HUES48 (cell line): ENCODE results near the gene C2CD3.
"Not testable (repeated sequence)": the region's sequence is repeated elsewhere in the genome, so short reads cannot be mapped to it uniquely, and the experiment has no call there.

ENCODE experiments used
- H3K27ac ChIP-seq: one replicate; pipeline ENCODE4 v1.7.0; 2013; ENCODE audit warnings: low read depth, low read length, inconsistent platforms
- H3K27me3 ChIP-seq: 2 replicates; pipeline ENCODE4 v1.6.1; 2013; ENCODE audit warnings: mild to moderate bottlenecking, low read length; ENCODE audit not compliant: control insufficient read depth, insufficient read depth
- H3K36me3 ChIP-seq: 2 replicates; pipeline ENCODE4 v1.6.1; 2013; ENCODE audit warnings: low read length; ENCODE audit not compliant: control insufficient read depth, insufficient read depth
- H3K4me1 ChIP-seq: 2 replicates; pipeline ENCODE4 v1.6.1; 2013; ENCODE audit warnings: mild to moderate bottlenecking, low read length; ENCODE audit not compliant: control insufficient read depth, insufficient read depth
- H3K4me3 ChIP-seq: 2 replicates; pipeline ENCODE4 v1.5.1; 2013; ENCODE audit warnings: mild to moderate bottlenecking, low read depth, low read length
- H3K9ac ChIP-seq: 2 replicates; pipeline ENCODE4 v1.6.1; 2013; ENCODE audit warnings: mild to moderate bottlenecking, low read depth, low read length, moderate library complexity
- H3K9me3 ChIP-seq: 2 replicates; pipeline ENCODE4 v1.6.1; 2013; ENCODE audit warnings: low read length; ENCODE audit not compliant: control insufficient read depth, insufficient read depth

C2CD3 gene

DNA sequence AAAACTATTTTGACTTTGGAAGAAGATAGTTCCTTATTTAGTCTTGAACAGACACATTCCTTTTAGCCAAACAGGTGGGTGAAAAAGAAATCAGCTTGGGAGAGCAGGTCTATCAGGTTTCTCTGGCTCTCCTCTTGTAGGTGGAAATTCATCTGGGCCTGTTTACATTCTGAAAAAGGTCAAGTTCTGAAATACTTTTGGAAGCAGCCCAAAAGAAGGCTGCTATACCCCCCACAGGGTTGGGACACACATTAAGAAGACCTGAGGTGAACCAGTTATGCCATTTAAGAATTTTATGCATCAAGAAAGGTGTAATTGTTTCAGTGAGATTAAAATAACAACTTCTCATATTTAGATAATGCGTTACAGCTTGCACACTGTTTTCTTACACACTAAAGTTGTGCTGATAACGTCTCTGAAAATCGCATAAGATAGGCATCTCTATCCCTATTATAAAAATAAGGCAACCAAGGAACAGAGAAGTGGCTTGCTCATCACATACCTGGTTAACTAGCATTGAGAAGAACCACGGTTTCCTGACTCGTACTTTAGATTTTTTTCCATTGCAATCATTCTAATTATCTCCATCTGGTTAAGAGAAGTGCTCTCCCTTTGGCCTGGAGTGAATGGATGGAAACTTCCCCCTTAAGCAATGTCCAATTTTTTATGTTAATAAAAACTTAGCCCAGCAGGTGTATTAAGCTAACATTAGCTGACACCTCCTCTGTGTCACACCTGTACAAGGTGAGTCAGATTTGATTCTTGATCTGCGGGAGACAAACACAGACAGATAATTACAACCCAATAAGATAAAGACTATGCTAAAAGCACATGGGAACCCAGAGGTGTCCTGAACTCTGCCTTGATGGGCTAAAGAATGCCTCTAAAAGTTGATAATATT lies 101.4 kb downstream of the C2CD3 start:
- Histone ChIP-seq H3K4me3 (no peak overlapping the region), H3K9ac (no peak overlapping the region), H3K27me3 (no peaks in the 10 kb centered on the region), H3K9me3 (no peaks in the 10 kb centered on the region), H3K36me3 (peaks cover 39% of the 10 kb centered on the region), H3K4me1 (no peaks in the 10 kb centered on the region), H3K27ac (no peak overlapping the region)

DNA sequence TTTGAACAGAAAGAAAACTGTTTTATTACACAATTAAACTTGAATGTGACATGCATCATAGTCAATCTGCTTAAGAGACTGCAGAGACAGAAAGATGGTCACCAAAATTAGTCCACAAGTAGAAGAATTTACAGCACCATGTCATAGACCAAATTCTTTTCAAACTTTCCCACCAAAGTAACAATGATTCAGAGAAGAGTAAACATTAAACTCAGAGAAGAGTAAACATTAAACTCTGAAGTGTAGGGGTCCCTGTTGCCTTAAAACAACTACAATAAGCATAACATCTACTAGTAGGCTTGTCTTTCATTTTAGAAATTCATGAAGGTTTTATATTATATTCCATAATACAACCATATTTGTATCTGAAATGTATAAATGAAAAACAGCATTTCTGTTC lies 104.1 kb downstream of the C2CD3 start:
- not testable (repeated sequence) for H3K4me3 ChIP-seq, H3K9ac ChIP-seq
- H3K27ac ChIP-seq, result peak overlapping the region; percentile 20

DNA sequence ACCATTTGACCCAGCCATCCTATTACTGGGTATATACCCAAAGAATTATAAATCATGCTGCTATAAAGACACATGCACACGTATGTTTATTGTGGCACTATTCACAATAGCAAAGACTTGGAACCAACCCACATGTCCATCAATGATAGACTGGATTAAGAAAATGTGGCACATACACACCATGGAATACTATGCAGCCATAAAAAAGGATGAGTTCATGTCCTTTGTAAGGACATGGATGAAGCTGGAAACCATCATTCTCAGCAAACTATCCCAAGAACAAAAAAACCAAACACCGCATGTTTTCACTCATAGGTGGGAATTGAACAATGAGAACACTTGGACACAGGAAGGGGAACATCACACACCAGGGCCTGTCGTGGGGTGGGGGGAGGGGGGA lies 105.3 kb downstream of the C2CD3 start:
- not testable (repeated sequence) for H3K27ac ChIP-seq, H3K4me1 ChIP-seq, H3K9me3 ChIP-seq, H3K4me3 ChIP-seq, H3K9ac ChIP-seq, H3K27me3 ChIP-seq
- H3K36me3 ChIP-seq, result peaks cover 17% of the 10 kb centered on the region; the same call in 1 of the 2 replicates

More for the DNA sequence above, 104.1 kb downstream of the C2CD3 start:
- H3K9me3 ChIP-seq, H3K27me3 ChIP-seq, H3K4me1 ChIP-seq: not testable (repeated sequence)
- H3K36me3 ChIP-seq, result peaks cover 22% of the 10 kb centered on the region; the same call in 1 of the 2 replicates

DNA sequence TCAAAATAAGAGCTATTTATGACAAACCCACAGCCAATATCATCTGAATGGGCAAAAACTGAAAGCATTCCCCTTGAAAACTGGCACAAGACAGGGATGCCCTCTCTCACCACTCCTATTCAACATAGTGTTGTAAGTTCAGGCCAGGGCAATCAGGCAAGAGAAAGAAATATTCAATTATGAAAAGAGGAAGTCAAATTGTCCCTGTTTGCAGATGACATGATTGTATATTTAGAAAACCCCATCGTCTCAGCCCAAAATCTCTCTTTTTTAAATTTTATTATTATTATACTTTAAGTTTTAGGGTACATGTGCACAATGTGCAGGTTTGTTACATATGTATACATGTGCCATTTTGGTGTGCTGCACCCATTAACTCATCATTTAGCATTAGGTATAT lies 107.2 kb downstream of the C2CD3 start:
- H3K27ac ChIP-seq, H3K4me1 ChIP-seq, H3K9me3 ChIP-seq, H3K4me3 ChIP-seq, H3K36me3 ChIP-seq, H3K27me3 ChIP-seq, H3K9ac ChIP-seq: not testable (repeated sequence)

- H3K4me3 ChIP-seq, H3K27ac ChIP-seq, H3K9ac ChIP-seq, H3K9me3 ChIP-seq, H3K36me3 ChIP-seq, H3K27me3 ChIP-seq, H3K4me1 ChIP-seq: not testable (repeated sequence)
These were observed 109.2 kb downstream of the C2CD3 start for GRCh38 chr11:74061599-74061998.

DNA sequence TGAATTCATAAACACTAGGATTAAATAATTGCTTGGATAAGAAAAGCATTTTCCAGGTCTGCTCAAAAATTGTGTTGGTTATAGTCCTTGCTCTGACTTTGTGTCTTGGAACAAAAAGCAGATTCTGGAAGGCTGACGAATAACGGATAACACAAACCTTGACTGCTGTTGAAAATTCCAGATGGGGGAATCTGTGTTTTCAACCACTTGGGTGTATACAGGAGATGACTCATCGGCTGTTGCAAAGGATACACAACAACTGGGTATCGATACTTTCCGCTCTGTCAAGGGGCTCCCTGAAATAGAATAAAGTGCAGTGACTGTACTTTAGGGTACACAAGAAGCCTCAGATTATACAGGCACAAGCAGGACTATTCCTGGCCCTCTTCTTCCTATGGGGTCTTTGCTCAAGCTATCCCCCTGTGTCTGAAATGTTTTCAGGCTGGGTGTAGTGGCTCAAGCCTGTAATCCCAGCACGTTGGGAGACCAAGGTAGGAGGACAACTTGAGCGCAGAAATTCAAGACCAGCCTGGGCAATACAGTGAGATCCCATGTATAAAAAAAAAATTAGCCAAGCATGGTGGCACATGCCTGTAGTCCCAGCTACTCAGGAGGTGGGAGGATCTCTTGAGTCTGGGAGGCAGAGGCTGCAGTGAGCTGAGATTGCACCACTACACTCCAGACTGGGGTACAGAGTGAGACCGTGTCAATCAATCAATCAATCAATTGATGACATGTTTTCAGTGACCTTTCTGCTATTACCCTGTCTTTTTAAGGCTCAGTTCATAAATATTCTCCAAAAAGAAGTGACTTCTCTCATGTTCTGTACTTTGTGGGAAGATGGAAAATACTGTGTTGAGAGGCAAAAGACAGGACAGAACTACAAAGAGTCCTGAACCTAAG lies 113.3 kb downstream of the C2CD3 start:
- Histone ChIP-seq H3K9me3 (no peaks in the 10 kb centered on the region), H3K27ac (no peak overlapping the region), H3K9ac (no peak overlapping the region), H3K4me1 (no peaks in the 10 kb centered on the region), H3K4me3 (no peak overlapping the region), H3K36me3 (0 out of 2 replicates have a peak, but pooled peaks cover 8% of the 10 kb centered on the region), H3K27me3 (no peaks in the 10 kb centered on the region)

- Histone ChIP-seq H3K4me3 (no peak overlapping the region), H3K9ac (no peak overlapping the region), H3K27ac (no peak overlapping the region), H3K4me1 (no peaks in the 10 kb centered on the region), H3K9me3 (no peaks in the 10 kb centered on the region), H3K27me3 (no peaks in the 10 kb centered on the region), H3K36me3 (0 out of 2 replicates have a peak, but pooled peaks cover 8% of the 10 kb centered on the region)
These were observed 114.9 kb downstream of the C2CD3 start for GRCh38 chr11:74055938-74056337.

DNA sequence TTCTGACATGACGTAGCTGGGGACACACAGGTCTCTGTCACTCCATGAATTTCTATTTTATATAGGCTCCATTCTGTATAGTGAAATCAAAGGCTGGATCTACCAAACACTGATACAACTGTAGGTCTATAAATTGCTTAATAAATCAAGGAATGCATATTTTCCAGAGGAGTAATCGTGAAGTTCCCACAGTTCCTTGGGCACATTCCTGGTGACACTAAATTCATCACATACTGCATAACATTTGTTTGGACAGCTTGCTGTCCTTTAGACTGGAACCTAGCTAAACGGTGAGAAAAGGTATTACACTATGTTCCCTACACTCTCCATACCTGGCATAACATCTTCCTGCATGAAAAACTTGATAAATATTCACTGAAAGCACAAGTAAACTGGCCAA lies 120.3 kb downstream of the C2CD3 start:
- Histone ChIP-seq H3K27ac (no peak overlapping the region), H3K9ac (no peak overlapping the region), H3K27me3 (no peaks in the 10 kb centered on the region), H3K36me3 (peaks cover 22% of the 10 kb centered on the region; the same call in 1 of the 2 replicates), H3K4me3 (no peak overlapping the region), H3K4me1 (no peaks in the 10 kb centered on the region), H3K9me3 (no peaks in the 10 kb centered on the region)

DNA sequence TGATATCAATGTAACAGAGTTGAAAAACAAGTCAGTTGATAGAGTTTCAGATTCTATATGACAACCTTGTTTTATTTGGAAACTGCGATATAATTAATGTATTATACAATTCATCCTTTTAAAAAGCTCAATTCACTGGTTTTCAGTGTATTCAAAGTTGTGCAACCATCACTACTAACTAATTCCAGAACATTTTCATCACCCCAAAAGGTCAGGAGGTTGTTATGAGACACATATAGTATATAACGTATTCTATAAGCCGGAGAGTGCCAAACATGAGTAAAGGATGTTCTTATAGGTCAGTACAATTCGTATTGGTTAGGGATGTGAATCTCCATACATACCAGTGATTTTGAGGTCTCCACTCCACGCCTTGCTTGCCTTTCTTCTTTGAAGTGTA lies 121.8 kb downstream of the C2CD3 start:
- Histone ChIP-seq H3K9ac (no peak overlapping the region), H3K27ac (no peak overlapping the region), H3K9me3 (no peaks in the 10 kb centered on the region), H3K4me1 (peaks cover 7% of the 10 kb centered on the region; the same call in 1 of the 2 replicates), H3K36me3 (peaks cover 22% of the 10 kb centered on the region; the same call in 1 of the 2 replicates), H3K27me3 (no peaks in the 10 kb centered on the region), H3K4me3 (no peak overlapping the region)

DNA sequence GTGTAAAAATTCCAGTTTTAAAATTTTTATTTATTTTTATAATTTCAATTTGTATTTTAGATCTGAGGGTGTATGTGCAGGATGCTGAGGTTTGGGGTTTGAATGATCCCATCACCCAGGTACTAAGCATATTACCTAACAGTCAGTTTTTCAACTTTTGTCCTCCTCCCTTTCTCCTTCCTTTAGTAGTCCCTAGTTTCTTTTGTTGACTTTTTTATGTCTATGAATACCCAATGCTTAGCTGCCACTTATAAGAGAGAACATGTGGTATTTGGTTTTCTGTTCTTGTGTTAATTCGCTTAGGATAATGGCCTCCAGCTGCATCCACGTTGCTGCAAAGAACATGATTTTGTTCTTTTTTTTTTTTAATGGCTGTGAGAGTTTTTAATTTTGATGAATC lies 126.3 kb downstream of the C2CD3 start:
- peaks cover 33% of the 10 kb centered on the region for H3K36me3 ChIP-seq

DNA sequence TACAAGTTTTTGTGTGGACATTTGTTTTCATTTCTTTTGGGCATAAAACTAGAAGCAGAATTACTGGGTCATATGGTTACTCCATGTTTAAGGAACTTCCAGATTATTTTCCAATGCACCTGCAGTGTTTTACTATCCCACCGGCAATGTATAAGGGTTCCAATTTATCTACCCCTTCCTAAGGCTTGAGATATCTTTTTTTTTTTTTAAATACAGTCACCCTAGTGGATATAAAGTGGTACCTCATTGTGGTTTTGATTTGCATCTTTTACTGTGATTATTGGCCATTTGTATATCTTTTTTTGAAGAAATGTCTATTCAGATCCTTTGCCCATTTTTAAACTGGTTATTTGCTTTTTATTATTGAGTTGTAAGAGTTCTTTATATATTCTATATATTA lies 127.4 kb downstream of the C2CD3 start:
- Histone ChIP-seq H3K9me3 (no peaks in the 10 kb centered on the region), H3K27me3 (no peaks in the 10 kb centered on the region), H3K4me1 (peaks cover 7% of the 10 kb centered on the region; the same call in 1 of the 2 replicates), H3K36me3 (peaks cover 34% of the 10 kb centered on the region), H3K4me3 (no peak overlapping the region), H3K9ac (no peak overlapping the region), H3K27ac (no peak overlapping the region)

More for the DNA sequence above, 126.3 kb downstream of the C2CD3 start:
- Histone ChIP-seq H3K4me1 (peaks cover 7% of the 10 kb centered on the region; the same call in 1 of the 2 replicates), H3K27ac (no peak overlapping the region), H3K27me3 (no peaks in the 10 kb centered on the region), H3K9ac (no peak overlapping the region), H3K4me3 (no peak overlapping the region), H3K9me3 (no peaks in the 10 kb centered on the region)
